ENCODE data around the gene KLF13. TPM values are rescaled to one million over a fixed set of nuclear protein-coding genes. Genes with fewer than 3 reads are reported as not detected.

The KLF13 gene
- total and polyA plus RNA-seq, 10 of the 15 experiments (the other 5 are each of a cell fraction or from before 2014, with no cell fraction given), result 20.3 to 109 (median 51.4) TPM

- TF ChIP-seq CEBPZ (IDR thresholded peaks at IDR 0.05; ENCODE audit: low read depth, low read length) (no peak), RB1 (IDR thresholded peaks at IDR 0.05; ENCODE audit: borderline replicate concordance) (no peak), LARP7 (IDR thresholded peaks at IDR 0.05) (no peak), HSF1 (IDR thresholded peaks at IDR 0.05; ENCODE audit: low read depth, low read length) (no peak), NR2C2 (IDR thresholded peaks at IDR 0.05; ENCODE audit: borderline replicate concordance, control insufficient read depth, insufficient read length, low read depth) (no peak), TCF12 (IDR thresholded peaks at IDR 0.05; ENCODE audit: low read depth, low read length) (no peak)
Measured at GRCh38 chr15:31321418-31321817, 5.2 kb upstream of the KLF13 start (continued).

DNA sequence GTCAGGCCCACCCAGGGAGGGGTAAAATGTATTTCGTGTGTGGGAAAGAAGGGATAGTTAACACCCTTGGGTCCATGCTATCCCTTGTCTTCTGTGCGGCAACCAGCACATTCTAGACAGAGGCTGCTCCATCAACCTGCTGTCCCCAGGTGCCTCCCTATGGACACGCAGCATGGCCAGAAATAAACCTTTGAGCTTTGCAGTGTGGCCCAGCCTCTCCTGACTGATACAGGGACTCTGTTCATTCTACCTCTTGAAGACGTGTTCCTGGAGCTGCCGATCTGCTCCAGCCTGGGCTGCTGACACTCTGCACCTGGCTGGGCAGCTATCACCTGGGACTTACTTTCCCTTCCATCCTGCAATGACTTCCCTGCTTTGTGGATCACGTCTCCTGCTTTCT lies 4.1 kb upstream of the KLF13 start:
- SMC1A ChIA-PET (ENCODE audit: uncharacterized antibody, unreplicated experiment), result interaction anchor here (1.1 to 5.0 kb wide), 11 partner anchors 16 to 116 kb away, joined by 4 to 83 read pairs (median 19); no protein-coding TSS in a partner anchor
- Histone ChIP-seq H3K4me2 (ENCODE audit: control insufficient read depth, insufficient read depth) (no peak overlapping the region), H3K4me3 (no peak overlapping the region), H3K36me3 (ENCODE audit: control insufficient read depth in 2 of 2, insufficient read depth in 2 of 2, low read length in 1 of 2) (no peaks in the 10 kb centered on the region), H4K20me1 (ENCODE audit: control insufficient read depth, insufficient read depth) (no peaks in the 10 kb centered on the region), H3K27ac (ENCODE audit: control insufficient read depth, insufficient read depth) (no peak overlapping the region), H2AFZ (ENCODE audit: control insufficient read depth, low read depth, low read length) (no peak overlapping the region), H3K27me3 (replicated peaks in 1 of 2; ENCODE audit: control insufficient read depth in 2 of 2, insufficient read depth in 2 of 2, low read length in 1 of 2) (no peaks in the 10 kb centered on the region), H3K9me3 (replicated peaks; ENCODE audit: control insufficient read depth, insufficient read depth, low read length) (no peaks in the 10 kb centered on the region; the same call in 2 of the 3 replicates), H3K79me2 (ENCODE audit: control insufficient read depth, insufficient read depth, low read length) (peaks cover 35% of the 10 kb centered on the region), H3K4me1 (ENCODE audit: control insufficient read depth, insufficient read depth, low read length) (peaks cover 16% of the 10 kb centered on the region), H3K9ac (ENCODE audit: control insufficient read depth, insufficient read depth, low read length) (no peak overlapping the region)
- WGBS (ENCODE audit: insufficient coverage, insufficient replicate concordance, low lambda C conversion rate, missing lambda C conversion rate), result 71% methylated on average over 6 of the region's 6 CpGs
- POLR2A ChIA-PET, result interaction anchor here (0.9 to 7.3 kb wide), 6 partner anchors 14 to 113 kb away, joined by 3 to 112 read pairs (median 11); no protein-coding TSS in a partner anchor
- DNase-seq (ENCODE audit: low read depth, low spot score) (no peak), FAIRE-seq (no peak), ATAC-seq (no peak)
- no TSS peak for BruUV-seq (replicated peaks)
- CTCF ChIA-PET, result interaction anchor here (0.8 to 4.6 kb wide), 6 partner anchors 45 to 122 kb away, joined by 3 to 35 read pairs (median 13); no protein-coding TSS in a partner anchor
- in situ Hi-C loops (cut with MboI), result loop anchor here (10.0 kb wide), 1 partner anchor 58 kb away; no protein-coding TSS in a partner anchor
- intact Hi-C loops (cut with micrococcal nuclease; ENCODE audit: unreplicated experiment), result loop anchor here (10.0 kb wide), 2 partner anchors 318 to 418 kb away; partner anchors contain the start of gene FAN1
- RAD21 ChIA-PET (ENCODE audit: unreplicated experiment), result interaction anchor here (0.6 to 5.3 kb wide), 14 partner anchors 10 to 166 kb away, joined by 3 to 109 read pairs (median 16); no protein-coding TSS in a partner anchor
- no peak for TF ChIP-seq HDAC2 (IDR thresholded peaks at IDR 0.05)
- TF ChIP-seq, protein P1, sequence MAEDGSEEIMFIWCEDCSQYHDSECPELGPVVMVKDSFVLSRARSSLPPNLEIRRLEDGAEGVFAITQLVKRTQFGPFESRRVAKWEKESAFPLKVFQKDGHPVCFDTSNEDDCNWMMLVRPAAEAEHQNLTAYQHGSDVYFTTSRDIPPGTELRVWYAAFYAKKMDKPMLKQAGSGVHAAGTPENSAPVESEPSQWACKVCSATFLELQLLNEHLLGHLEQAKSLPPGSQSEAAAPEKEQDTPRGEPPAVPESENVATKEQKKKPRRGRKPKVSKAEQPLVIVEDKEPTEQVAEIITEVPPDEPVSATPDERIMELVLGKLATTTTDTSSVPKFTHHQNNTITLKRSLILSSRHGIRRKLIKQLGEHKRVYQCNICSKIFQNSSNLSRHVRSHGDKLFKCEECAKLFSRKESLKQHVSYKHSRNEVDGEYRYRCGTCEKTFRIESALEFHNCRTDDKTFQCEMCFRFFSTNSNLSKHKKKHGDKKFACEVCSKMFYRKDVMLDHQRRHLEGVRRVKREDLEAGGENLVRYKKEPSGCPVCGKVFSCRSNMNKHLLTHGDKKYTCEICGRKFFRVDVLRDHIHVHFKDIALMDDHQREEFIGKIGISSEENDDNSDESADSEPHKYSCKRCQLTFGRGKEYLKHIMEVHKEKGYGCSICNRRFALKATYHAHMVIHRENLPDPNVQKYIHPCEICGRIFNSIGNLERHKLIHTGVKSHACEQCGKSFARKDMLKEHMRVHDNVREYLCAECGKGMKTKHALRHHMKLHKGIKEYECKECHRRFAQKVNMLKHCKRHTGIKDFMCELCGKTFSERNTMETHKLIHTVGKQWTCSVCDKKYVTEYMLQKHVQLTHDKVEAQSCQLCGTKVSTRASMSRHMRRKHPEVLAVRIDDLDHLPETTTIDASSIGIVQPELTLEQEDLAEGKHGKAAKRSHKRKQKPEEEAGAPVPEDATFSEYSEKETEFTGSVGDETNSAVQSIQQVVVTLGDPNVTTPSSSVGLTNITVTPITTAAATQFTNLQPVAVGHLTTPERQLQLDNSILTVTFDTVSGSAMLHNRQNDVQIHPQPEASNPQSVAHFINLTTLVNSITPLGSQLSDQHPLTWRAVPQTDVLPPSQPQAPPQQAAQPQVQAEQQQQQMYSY (CRISPR knock-in tag; IDR thresholded peaks at IDR 0.05), result no peak
- TF ChIP-seq RELB (IDR thresholded peaks at IDR 0.05; ENCODE audit: low read depth), result no peak
